ENCODE data around the gene TUBA4B.

- TF ChIP-seq EZH2phosphoT487 (IDR thresholded peaks at IDR 0.05; ENCODE audit: borderline replicate concordance, low read depth, low read length) (no peak), CTCF (conservative IDR thresholded peaks at IDR 0.05; ENCODE audit: low read length) (no peak)
These were observed 7.7 kb upstream of the TUBA4B start, which contains the start of the genes GLB1L and STK16 for GRCh38 chr2:219245148-219245898.
